GM12874 (cell line): ENCODE data around the gene MFNG.

Experiments used
- CTCF ChIP-seq: IDR thresholded peaks from 2 replicates; pipeline ENCODE4 v1.5.1; 2011; ENCODE audit warnings: low read depth, mild to moderate bottlenecking, control low read depth, low read length, moderate library complexity; ENCODE audit not compliant: insufficient read depth

Gene MFNG

GRCh38 chr22:37427135-37427710, 59.0 kb downstream of the MFNG start, which contains the start of gene ELFN2:
Gene ELFN2, minus strand, starts transcription at chr22:37427479. Its CDS starts 51,945 bp downstream, at chr22:37375534.
- no peak for TF ChIP-seq CTCF

- TF ChIP-seq CTCF: no peak
Measured at GRCh38 chr22:37426706-37427134, 59.5 kb downstream of the MFNG start.

- no peak for TF ChIP-seq CTCF
Measured at GRCh38 chr22:37425800-37426705, 60.1 kb downstream of the MFNG start.

- TF ChIP-seq CTCF: no peak
Measured at GRCh38 chr22:37425369-37425768, 60.8 kb downstream of the MFNG start.

GRCh38 chr22:37423283-37423682, 62.9 kb downstream of the MFNG start:
- no peak for TF ChIP-seq CTCF

- no peak for TF ChIP-seq CTCF
Measured at GRCh38 chr22:37421468-37421877, 64.7 kb downstream of the MFNG start.

- no peak for TF ChIP-seq CTCF
Measured at GRCh38 chr22:37420686-37421467, 65.3 kb downstream of the MFNG start.
